Right cardiac atrium (tissue), 5 donors: ENCODE measurements around the gene LCN2. TPM values are rescaled to one million over a fixed set of nuclear protein-coding genes. Genes with fewer than 3 reads are reported as not detected.

Experiments used
- ATAC-seq, 2 donors: fragments of 200-7000 bp; cut with Tn5 transposase; one replicate each; pipeline versions ENCODE4 v1.8.0 to v1.9.1; 2020; ENCODE audit warnings: moderate library complexity in 2 of 2, mild to moderate bottlenecking in 1 of 2
- DNase-seq, 3 donors: peaks; one replicate each; pipeline ENCODE4 v3.0.0-alpha.2; 2020
- H3K27ac ChIP-seq: one replicate; pipeline ENCODE4 v1.5.1; 2013; ENCODE audit warnings: mild to moderate bottlenecking, low read length, control low read depth, moderate library complexity
- H3K27me3 ChIP-seq: one replicate; pipeline ENCODE4 v1.6.1; 2013; ENCODE audit not compliant: control insufficient read depth, insufficient read depth
- H3K4me1 ChIP-seq: one replicate; pipeline ENCODE4 v1.6.1; 2013; ENCODE audit warnings: low read length; ENCODE audit not compliant: control insufficient read depth, insufficient read depth
- H3K4me3 ChIP-seq: one replicate; pipeline ENCODE4 v1.5.1; 2013; ENCODE audit warnings: low read length, control low read depth
- H3K9me3 ChIP-seq: one replicate; pipeline ENCODE4 v1.6.1; 2013; ENCODE audit warnings: low read length; ENCODE audit not compliant: control insufficient read depth
- WGBS: extraction: QIAGEN DNeasy Blood & Tissue Kit; methylation state at CpG from one replicate; pipeline ENCODE4 v1.1.7; 2013; 5-methylcytosine and 5-hydroxymethylcytosine counted together
- intact Hi-C, 4 donors: fragments of 100-400 bp; cut with DNase I; formaldehyde crosslinking; loops; one replicate each; pipeline versions ENCODE4 v1.11.0 to v1.14.0; 2022 to 2023
- polyA plus RNA-seq: library from polyadenylated mRNA; stranded (reverse); fragments of 200-250 nt; gene quantifications from one replicate; pipeline ENCODE4 v1.2.3, GENCODE V29; 2013
- total RNA-seq, 4 donors: library from RNA; stranded (reverse); fragmentation: NEBNext Ultra II Directional; extraction: Animal tissue kit (Norgen Biotek cat#: 25700); gene quantifications; one replicate each; pipeline ENCODE4 v1.2.1, GENCODE V29; 2021
- donor health status: healthy with polysubstance abuse.
- donor health status: DM: no; HTN: yes; CAD: no.
- donor health status: DM: no; HTN: no; CAD: no.
- donor health status: DM: no; HTN: yes; CAD: no; lungs with severe emphysema.
- donor health status: DM: yes; HTN: yes; CAD: no.

LCN2 gene
- total and polyA plus RNA-seq, 5 donors: 0.16 TPM; not detected in 4

DNA sequence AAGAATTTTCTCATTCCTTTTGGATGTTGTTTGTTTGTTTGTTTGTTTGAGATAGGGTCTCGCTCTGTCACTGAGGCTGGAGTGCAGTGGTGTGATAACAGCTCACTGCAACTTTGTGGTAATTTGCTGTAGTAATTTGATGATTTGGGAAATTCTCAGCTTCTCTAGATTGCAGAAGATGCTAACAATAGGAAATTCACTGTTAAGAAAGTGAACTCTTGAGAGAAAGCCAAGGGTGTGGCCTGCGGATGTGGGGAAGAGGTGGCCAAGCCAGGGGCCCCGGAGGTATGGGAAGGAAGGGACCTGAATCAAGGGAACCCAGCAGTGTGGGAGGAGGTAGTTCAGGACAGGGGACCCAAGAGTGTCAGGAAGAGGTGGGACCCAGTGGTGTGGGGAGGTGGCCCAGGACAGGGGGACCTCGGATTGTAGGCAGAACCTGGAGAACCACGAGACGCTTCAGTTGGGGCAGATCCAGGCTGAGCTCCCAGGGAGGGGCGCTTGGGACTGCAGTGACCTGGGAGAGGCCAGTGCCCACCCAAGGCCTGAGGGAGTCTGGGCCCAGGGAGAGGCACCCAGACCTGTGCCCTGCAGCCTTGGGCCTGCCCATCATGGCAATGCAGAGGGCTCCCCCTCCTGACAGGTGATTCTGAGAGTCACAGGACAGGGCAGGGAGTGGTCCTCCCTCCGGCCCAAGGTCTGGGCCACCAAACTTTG is 5.6 kb upstream of the LCN2 start:
- no peak overlapping the region for H3K27ac ChIP-seq
- H3K9me3 ChIP-seq: no peaks in the 10 kb centered on the region
- WGBS: 71% methylated on average over 8 of the region's 8 CpGs
- peak; percentile 17 to 48 for ATAC-seq
- H3K27me3 ChIP-seq: no peaks in the 10 kb centered on the region
- peak in 2 of 3 donors; percentile 12 to 35 for DNase-seq
- intact Hi-C loops: no loop called here
- no peaks in the 10 kb centered on the region for H3K4me1 ChIP-seq
- no peak overlapping the region for H3K4me3 ChIP-seq

GRCh38 chr9:128144239-128145181 is 4.7 kb upstream of the LCN2 start:
- H3K9me3 ChIP-seq: no peaks in the 10 kb centered on the region

GRCh38 chr9:128145536-128145935 is 3.7 kb upstream of the LCN2 start:
- Histone ChIP-seq H3K27ac (no peak overlapping the region), H3K27me3 (no peaks in the 10 kb centered on the region), H3K9me3 (no peaks in the 10 kb centered on the region), H3K4me3 (no peak overlapping the region), H3K4me1 (no peaks in the 10 kb centered on the region)
- ATAC-seq: no peak
- intact Hi-C loops: no loop called here
- peak in 1 of 3 donors; percentile 0 for DNase-seq
- 78% methylated on average over 8 of the region's 8 CpGs for WGBS

More at GRCh38 chr9:128144239-128145181, 4.7 kb upstream of the LCN2 start:
- Histone ChIP-seq H3K27ac (no peak overlapping the region), H3K4me1 (no peaks in the 10 kb centered on the region), H3K27me3 (no peaks in the 10 kb centered on the region), H3K4me3 (no peak overlapping the region)
- intact Hi-C loops: no loop called here
- 90% methylated on average over 22 of the region's 22 CpGs for WGBS
- no peak for ATAC-seq
- peak in 2 of 3 donors; percentile 12 to 38 for DNase-seq

DNA sequence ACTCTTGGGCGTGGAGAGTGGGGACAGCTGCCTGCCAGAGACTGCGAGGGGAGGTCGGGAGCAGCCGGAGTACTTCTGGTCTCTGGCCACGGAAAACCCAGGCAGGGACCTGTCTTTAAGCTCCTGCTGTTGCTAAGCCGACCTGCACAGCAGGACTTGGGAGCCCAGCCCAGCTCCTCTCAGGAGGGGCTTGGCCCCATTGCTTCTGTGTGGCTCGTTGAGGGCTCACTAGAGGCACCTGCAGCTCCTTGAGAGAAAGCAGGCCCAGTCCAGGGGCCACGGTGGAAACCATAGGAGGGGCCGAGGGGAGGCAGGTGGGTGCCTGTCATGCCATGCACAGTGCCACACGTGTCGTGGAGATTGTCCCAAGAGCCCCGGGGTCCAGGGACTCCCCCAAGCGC is 3.3 kb upstream of the LCN2 start:
- WGBS: 80% methylated on average over 13 of the region's 13 CpGs

GRCh38 chr9:128146591-128147120 is 2.6 kb upstream of the LCN2 start:
- Histone ChIP-seq H3K27ac (no peak overlapping the region), H3K4me3 (no peak overlapping the region), H3K27me3 (no peaks in the 10 kb centered on the region), H3K9me3 (no peaks in the 10 kb centered on the region), H3K4me1 (no peaks in the 10 kb centered on the region)
- 92% methylated on average over 8 of the region's 8 CpGs for WGBS
- peak in 2 of 3 donors; percentile 6 to 10 for DNase-seq
- ATAC-seq: no peak
- intact Hi-C loops: no loop called here

More for the DNA sequence above, 3.3 kb upstream of the LCN2 start:
- DNase-seq: peak in 1 of 3 donors; percentile 9
- Histone ChIP-seq H3K27me3 (no peaks in the 10 kb centered on the region), H3K4me1 (no peaks in the 10 kb centered on the region), H3K4me3 (no peak overlapping the region), H3K27ac (no peak overlapping the region), H3K9me3 (no peaks in the 10 kb centered on the region)
- intact Hi-C loops: no loop called here
- ATAC-seq: no peak

DNA sequence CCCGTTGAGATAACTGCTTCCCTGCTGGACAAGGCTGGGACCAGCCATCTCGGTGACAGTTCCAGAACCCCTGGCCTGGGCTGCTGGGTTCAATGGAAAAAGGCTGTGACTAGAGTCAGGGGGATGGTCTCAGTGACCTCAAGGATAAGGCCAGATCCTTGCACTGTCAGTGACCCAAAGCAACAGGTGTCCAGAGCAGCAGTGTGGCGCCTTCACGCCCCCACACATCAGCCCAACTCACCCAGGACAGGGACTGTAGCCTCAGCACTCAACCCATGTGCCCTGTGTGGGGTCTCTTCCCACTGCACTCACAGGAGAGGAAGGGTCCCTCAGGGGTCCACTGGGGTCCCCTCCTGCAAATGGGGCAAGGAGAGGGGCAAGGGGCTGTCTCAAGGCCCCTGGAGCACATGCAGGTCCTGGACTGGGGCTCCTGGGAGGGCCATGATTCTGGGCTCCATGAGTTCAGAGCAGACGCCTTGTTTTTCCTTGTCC is 698 bp upstream of the LCN2 start:
- no peak overlapping the region for H3K4me3 ChIP-seq
- no peaks in the 10 kb centered on the region for H3K9me3 ChIP-seq
- no peak overlapping the region for H3K27ac ChIP-seq
- ATAC-seq (no peak), DNase-seq (peak in 1 of 3 donors; percentile 19)
- H3K4me1 ChIP-seq: no peaks in the 10 kb centered on the region
- H3K27me3 ChIP-seq: no peaks in the 10 kb centered on the region
- WGBS: 83% methylated on average over 5 of the region's 5 CpGs
- intact Hi-C loops: no loop called here

DNA sequence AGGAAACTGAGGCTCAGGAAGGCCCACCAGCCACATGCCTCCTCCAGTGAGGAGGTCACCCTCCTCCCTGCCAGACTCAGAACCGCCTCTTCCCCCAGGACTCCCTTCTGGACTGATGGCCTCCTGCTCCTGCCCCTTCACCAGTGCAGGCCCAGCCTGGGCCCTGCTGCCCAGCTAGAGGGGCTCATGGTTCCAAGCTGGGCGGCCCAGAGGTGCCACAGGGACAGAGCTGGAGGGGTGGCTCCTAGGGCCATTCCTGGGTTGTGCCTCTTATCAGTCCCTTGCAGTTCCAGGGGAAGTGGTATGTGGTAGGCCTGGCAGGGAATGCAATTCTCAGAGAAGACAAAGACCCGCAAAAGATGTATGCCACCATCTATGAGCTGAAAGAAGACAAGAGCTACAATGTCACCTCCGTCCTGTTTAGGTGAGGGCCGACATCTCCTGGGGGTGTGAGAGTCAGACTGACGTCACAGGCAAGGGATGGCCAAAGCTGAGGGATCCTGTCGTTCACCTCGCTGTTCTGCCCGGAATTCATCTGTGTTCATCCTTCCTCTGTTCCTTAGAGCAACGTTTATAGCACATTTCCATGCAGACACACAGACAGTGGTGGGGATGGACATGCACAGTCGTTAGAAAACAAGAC is 819 bp downstream of the LCN2 start:
- no peak for ATAC-seq
- intact Hi-C loops: no loop called here
- H3K27ac ChIP-seq: no peak overlapping the region
- H3K27me3 ChIP-seq: no peaks in the 10 kb centered on the region
- WGBS: 58% methylated on average over 11 of the region's 11 CpGs
- peak in 1 of 3 donors; percentile 21 for DNase-seq
- no peaks in the 10 kb centered on the region for H3K9me3 ChIP-seq
- H3K4me1 ChIP-seq: no peaks in the 10 kb centered on the region
- H3K4me3 ChIP-seq: no peak overlapping the region

GRCh38 chr9:128150594-128151308 is 1.5 kb downstream of the LCN2 start:
- 70% methylated on average over 19 of the region's 19 CpGs for WGBS
- Histone ChIP-seq H3K9me3 (no peaks in the 10 kb centered on the region), H3K4me3 (no peak overlapping the region), H3K4me1 (no peaks in the 10 kb centered on the region), H3K27me3 (no peaks in the 10 kb centered on the region), H3K27ac (no peak overlapping the region)
- intact Hi-C loops: no loop called here
- DNase-seq (peak in 1 of 3 donors; percentile 19), ATAC-seq (peak in 1 of 2 donors; percentile 17)

- intact Hi-C loops: no loop called here
- Histone ChIP-seq H3K27me3 (no peaks in the 10 kb centered on the region), H3K27ac (no peak overlapping the region), H3K4me3 (no peak overlapping the region), H3K4me1 (no peaks in the 10 kb centered on the region), H3K9me3 (no peaks in the 10 kb centered on the region)
- no peak for ATAC-seq
- 88% methylated on average over 18 of the region's 18 CpGs for WGBS
- peak in 1 of 3 donors; percentile 23 for DNase-seq
Measured at GRCh38 chr9:128151309-128152132, 2.3 kb downstream of the LCN2 start.
